Muscle of back (tissue), 13 donors: Measurements from ENCODE around the gene LRRC75A. TPM values are rescaled to one million over a fixed set of nuclear protein-coding genes. Genes with fewer than 3 reads are reported as not detected.
"Not testable (repeated sequence)": the region's sequence is repeated elsewhere in the genome, so short reads cannot be mapped to it uniquely, and the experiment has no call there.

Experiments
- DNase-seq, 3 donors: peaks; one replicate each; pipeline versions ENCODE4 v3.0.0 to v3.0.0-alpha.2; 2013
- long read RNA-seq, 9 donors: transcript quantifications; one replicate each; lab custom pipeline, GENCODE V29; 2026
- polyA plus RNA-seq, 10 donors: library from polyadenylated mRNA; unstranded; fragments of 120-200 nt; gene quantifications; one replicate each; pipeline ENCODE4 v1.2.1, GENCODE V29; 2013; ENCODE audit not compliant: insufficient read length in 10 of 10

The LRRC75A gene, protein sequence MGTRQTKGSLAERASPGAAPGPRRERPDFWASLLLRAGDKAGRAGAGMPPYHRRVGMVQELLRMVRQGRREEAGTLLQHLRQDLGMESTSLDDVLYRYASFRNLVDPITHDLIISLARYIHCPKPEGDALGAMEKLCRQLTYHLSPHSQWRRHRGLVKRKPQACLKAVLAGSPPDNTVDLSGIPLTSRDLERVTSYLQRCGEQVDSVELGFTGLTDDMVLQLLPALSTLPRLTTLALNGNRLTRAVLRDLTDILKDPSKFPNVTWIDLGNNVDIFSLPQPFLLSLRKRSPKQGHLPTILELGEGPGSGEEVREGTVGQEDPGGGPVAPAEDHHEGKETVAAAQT
- polyA plus RNA-seq, result 1 to 10 TPM; 5.8 to 9.3 (median 6.7) TPM
- long read RNA-seq, donor 1, result 0 reads
- long read RNA-seq, donor 2, partial matches to known transcripts, result 0 of 2 reads
- long read RNA-seq, donor 2, other reads (novel, unspliced or antisense), result 0 of 2 reads
- long read RNA-seq, donor 3, result 0 reads
- long read RNA-seq, donor 4, partial matches to known transcripts, result 0 of 3 reads
- long read RNA-seq, donor 4, other reads (novel, unspliced or antisense), result 0 of 3 reads
- long read RNA-seq, donor 5, partial matches to known transcripts, result 0 of 2 reads
- long read RNA-seq, donor 5, other reads (novel, unspliced or antisense), result 0 of 2 reads
- long read RNA-seq, donor 6, partial matches to known transcripts, result 0 of 3 reads
- long read RNA-seq, donor 6, other reads (novel, unspliced or antisense), result 0 of 3 reads
- long read RNA-seq, donor 7, partial matches to known transcripts, result 0 of 1 reads
- long read RNA-seq, donor 7, other reads (novel, unspliced or antisense), result 0 of 1 reads
- long read RNA-seq, donor 8, partial matches to known transcripts, result 0 of 2 reads
- long read RNA-seq, donor 8, other reads (novel, unspliced or antisense), result 0 of 2 reads
- long read RNA-seq, donor 9, partial matches to known transcripts, result 0 of 1 reads
- long read RNA-seq, donor 9, other reads (novel, unspliced or antisense), result 0 of 1 reads

DNA sequence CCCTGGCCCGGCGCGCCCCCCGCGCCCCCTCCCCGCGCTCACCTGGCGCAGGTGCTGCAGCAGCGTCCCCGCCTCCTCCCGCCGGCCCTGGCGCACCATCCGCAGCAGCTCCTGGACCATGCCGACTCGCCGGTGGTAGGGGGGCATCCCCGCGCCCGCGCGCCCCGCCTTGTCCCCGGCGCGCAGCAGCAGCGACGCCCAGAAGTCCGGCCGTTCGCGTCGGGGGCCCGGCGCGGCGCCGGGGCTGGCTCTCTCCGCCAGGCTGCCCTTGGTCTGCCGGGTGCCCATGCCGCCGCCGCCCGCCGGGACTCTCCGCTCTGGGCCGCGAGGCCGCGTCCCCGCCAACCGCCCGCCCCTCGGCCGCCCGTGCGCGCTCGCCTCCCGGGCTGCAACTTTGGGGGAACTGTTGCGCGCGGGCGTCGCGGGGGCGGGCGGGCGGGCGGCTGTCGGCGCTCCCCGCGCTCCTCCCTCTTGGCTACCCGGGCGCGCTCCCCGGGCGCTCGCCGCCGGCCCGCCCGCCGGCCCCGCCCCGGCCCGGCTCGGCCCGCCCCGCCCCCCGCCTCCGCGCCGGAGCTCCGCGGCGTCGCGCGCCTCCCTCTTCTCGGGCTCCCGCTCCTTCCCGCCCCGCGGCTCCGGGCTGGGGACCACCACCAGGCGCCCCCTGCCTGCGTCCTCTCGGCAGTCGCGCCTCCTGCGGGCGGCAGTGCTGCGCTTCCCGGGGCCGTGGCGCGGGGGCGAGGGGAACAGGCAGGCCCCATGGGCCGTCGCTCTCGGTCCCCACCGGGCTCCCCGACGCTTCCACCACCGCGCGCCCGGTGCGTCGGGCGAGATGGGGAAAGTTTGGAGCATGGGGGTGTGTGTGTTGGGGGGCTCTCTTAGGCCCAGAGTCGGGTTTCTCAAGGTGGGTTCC, at the start of gene LRRC75A:
TSS of gene LRRC75A (minus strand) at position 491 of the 910 bp plus-strand sequence. CDS start at position 288, 203 bp downstream.
- peak in 2 of 3 donors; percentile 64 to 83 for DNase-seq

DNA sequence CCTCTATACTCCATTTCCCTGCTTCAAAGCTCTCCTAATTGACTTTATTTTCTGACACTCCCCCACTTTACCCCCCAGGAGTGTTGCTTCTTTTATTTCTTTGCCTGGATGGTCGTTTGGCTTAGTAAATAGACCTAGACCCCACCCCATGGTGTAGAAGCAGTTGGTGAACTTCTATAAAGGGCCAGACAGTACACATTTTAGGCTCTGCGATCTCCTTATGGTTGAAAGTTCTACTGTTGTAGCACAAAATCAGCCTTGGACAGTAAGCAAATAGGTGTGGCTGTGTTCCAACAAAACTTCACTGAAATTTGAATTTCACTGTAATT, 45.1 kb upstream of the LRRC75A start:
- no peak for DNase-seq

DNA sequence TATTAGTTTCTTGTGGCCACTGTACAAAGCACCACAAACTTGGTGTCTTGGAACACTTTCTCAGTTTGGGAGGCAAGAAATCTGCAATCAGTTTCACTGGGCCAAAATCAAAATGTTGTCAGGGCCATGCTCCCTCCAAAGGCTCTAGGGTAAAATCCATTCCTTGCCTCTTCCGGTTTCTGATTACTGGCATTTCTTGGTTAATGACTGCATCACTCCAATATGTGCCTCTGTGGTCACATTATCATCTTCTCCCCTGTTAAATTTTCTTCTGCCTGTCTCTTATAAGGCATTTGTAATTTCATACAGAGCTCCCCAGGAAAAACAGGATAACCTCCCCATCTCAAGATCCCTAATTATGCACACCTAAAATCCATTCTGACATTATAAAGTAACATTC, 42.2 kb upstream of the LRRC75A start:
- no peak for DNase-seq

DNA sequence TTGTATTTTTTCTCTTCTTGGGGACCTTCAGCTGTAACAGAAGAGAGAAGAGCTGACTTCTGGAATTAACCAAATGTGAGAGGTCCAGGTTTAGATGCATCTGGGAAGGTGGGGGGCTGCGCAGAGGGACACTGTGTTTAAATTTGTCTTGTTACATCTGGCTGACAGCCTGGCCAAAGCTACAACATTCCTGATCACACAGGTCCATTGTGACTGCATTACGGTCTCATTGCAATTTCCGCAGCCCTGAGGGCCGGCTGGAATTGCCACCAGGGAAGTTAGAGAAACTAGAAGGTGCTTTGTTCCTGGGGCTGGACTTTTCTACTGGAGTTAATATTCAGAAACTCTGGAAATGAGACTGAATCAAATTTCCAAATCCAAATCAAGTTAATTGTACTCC, 37.9 kb upstream of the LRRC75A start:
- DNase-seq, result no peak

DNA sequence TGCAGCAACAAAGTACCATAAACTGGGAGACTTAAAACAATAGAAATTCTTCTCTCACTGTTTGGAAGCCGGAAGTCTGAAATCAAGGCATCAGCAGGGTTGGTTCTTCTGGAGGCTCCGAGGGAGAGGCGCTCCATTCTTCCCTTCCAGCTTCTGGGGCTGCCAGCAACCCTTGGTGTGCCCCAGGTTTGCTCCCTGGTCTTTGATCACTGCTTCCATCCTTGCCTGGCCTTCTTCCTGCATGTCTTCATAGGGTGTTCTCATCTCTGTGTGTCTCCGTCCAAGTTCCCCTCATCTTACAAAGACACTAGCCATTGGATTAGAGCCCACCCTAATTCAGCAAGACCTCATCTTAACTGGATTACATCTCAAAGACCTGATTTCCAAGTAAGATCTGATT, 35.3 kb upstream of the LRRC75A start:
- DNase-seq, result no peak

DNA sequence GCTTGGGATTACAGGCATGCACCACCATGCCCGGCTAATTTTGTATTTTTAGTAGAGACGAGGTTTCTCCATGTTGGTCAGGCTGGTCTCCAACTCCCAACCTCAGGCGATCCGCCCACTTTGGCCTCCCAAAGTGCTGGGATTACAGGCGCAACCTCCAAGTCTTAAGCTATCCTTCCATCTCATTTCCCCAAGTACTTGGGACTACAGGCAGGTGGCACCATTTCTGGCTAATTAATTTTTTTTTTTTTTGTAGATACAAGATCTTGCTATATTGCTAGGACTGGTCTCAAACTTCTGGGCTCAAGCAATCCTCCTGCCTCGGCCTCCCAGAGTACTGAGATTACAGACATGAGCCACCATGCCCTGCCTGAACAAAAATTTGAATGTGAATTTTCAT, 33.6 kb upstream of the LRRC75A start:
- not testable (repeated sequence) for DNase-seq

DNA sequence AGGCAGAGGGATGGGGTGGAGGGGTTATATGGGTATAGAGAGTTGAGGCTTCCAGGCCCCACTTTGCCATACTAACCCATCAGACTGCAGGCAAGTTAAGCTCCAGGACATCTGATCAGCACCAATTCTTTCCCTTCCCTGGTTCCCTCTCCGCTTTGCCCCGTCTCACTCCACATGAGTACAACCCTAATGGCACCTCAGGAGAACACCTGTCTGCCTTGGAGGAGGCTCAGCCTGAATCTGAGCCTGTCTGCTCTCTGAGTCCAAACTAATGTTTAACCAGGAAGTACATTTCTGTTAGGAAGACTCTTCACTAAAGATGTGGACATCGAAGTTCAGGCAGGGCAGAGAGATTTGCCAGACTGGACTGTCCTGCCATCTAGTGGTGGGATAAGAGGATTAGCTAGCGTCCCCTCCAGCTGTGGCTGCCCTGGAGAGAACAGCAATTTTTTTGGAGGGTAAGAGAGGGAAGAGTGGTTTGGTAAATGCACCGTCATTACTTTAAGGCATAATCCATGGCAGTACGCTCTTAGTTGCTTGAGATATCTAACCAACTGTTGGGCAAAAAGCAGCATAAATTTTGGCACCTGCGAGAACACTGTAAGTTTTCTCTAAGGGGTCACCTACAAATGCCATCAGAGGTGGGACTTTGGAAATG, 29.2 kb upstream of the LRRC75A start:
- peak; percentile 83 to 94 (median 90) for DNase-seq

DNA sequence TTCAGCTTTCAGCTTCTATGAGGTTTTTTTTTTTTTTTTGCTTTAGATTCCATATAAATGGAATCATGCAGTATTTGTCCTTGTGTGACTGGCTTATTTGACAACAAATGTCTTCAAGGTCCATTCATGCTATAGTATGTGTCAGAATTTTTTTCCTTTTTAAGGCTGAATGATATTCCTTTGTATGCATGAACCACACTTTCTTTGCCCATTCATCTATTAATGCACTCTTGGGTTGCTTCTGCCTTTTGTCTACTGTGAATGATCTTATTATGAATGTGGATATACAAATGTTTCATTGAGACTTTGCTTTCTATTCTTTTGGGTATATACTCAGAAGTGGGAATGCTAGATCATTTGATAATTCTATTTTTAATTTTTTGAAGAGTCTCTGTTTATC, 27.0 kb upstream of the LRRC75A start:
- DNase-seq, result no peak

DNA sequence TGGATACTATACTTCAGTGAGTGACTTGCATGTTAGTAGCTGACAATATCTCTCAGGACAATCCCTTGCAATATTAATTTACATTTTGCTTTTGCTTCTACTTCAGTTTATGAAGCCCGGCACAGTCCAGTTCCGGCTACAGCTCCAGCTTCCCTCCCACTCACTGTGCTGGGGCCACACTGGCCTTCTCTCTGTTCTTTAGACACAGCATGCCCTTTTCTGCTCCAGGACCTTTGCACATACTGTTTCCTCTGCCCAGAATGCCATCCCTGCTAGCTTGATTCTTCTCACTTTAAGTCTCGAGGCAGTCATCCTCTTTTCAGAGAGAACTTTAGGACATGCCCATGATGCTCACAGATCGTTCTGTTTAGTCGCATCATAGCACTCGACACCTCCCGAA, 25.5 kb upstream of the LRRC75A start:
- no peak for DNase-seq

DNA sequence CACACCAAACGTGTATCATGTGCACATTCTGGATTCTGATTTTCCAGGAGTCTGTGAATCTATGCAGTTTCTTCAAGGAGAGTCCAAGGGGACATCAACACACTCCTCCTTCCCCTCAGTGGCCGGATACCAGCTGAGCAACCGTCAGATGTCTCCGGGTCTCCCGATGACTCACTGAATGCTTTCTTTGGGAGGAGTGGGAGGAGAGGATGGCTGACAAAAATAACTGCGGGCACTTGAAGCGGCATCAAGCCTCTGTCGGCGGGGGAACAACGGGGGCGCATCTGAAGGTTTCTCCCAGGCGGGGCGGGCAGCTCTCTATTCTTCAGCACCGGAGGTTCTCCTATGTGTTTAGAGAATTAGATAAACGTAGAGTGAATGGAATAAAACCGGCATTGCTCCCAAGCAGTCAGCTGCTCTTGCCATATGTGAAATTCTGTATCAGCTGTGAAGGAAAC, 24.6 kb upstream of the LRRC75A start:
- DNase-seq, result peak; percentile 53 to 78 (median 57)

DNA sequence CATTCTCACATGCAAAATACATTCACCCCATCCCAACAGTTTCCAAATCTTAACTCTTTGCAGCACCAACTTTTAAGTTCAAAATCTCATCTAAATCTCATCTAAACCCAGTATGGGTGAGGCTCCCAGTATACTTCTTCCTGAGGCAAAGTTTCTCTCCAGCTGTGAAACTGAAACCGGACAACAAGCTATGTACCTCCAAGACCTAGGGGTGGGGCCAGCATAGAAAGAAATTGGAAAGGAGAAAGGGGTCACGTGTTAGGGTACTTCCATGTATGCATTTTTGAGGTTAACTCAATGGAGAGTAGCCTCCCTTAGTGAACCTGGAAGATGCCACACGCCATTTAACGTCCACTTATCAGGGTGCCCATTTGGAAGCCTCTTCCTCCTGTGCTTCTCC, 23.9 kb upstream of the LRRC75A start:
- no peak for DNase-seq

DNA sequence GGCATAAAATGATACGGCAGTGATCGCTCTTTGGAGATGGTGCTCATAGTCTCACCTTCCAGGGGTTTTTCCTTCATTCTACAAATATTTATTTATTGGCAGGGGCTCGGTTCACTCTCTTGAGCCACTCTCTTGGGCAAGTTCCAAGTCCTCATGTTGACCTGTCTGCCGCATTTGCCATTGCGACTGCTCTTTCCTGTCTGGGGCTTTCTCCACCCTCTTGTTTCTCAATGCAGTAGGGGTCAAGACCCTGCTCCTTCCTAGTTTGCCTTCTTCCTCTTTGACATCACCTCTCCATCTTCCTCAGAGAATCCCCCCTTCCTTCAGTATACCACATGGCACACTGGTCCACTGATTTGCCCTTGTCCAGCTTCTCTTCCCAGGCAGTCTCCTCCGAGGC, 21.9 kb upstream of the LRRC75A start:
- DNase-seq, result no peak

DNA sequence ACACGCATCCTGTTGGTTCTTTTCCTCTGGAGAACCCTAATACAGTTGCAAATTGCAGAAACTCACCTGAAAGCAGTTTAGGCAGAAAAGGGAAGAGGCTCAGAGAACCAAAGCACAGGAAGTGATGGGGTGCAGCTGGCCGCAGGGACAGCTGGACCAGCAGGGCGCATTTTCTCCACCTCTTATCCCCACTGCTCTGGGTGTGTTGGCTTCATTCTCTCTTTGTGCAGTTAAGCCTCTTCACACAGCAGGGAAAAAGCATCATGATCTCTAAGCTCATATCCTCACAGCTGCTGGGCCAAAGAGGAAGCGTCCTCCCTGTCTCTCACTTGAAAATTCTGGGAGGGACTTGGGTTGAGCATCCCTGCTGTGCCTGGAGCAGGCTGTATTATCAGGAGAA, 20.0 kb upstream of the LRRC75A start:
- DNase-seq, result peak in 2 of 3 donors; percentile 65 to 86

DNA sequence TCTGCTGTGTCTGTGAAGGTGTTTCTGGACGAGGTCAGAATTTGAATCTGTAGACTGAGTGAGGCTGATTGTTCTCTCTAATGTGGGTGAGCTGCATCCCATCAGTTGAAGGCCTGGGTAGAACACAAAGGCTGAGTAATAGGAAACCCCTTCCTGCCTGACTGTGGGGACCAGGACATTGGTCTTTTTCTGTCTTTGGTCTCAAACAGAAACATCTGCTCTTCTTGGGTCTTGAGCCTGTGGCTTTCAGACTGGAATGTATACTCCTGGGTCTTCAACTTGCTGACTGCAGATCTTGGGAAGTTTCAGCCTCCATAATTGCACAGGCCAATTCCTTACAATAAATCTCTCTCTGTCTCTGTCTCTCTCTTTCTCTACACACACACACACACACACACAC, 19.6 kb upstream of the LRRC75A start:
- no peak for DNase-seq

DNA sequence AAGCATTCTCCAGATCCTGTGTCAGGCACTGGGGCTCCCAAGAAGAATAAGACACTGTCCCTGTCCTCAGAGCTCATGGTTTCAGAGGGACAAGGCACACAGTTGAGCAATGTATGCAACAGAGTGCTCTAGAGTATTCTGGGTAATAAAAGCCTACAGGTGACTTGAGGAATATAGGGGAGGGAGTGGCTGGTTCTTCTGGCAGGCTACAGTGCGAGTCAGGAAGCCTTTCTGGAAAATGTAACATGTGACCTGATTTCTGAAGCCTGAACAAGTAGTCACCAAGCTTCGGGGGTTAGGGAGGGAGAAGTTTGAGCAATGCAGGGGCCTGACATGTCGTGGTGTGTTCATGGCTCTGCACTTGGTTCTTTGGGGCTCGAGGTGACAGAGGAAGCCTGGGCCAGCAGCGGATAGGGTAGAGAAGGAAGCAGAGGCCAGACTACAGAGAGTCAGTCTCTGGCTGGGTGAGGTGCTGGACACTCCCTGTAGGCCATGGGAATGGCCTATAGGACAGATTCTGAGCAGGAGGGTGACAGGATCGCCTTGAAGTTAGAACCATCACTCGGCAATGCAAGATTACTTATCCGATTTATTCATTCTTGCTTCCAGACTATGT, 16.0 kb upstream of the LRRC75A start:
- no peak for DNase-seq

DNA sequence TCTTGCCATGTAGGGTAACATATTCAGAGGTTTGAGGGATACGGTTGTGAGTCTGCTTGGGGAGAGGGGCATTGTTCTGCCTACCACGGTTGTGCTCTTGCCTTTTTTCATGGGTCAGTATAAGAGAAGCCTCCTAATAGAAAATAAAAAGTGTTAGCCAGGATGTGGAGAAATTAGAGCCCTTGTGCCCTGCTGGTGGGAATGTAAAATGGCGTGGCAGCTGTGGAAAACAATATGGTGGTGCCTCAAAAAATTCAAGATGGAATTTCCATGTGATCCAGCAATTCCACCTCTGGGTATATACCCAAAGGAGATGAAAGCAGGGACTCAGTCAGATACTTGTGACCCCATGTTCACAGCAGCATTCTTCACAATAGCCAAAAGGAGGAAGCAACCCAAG, 14.2 kb upstream of the LRRC75A start:
- DNase-seq, result no peak

DNA sequence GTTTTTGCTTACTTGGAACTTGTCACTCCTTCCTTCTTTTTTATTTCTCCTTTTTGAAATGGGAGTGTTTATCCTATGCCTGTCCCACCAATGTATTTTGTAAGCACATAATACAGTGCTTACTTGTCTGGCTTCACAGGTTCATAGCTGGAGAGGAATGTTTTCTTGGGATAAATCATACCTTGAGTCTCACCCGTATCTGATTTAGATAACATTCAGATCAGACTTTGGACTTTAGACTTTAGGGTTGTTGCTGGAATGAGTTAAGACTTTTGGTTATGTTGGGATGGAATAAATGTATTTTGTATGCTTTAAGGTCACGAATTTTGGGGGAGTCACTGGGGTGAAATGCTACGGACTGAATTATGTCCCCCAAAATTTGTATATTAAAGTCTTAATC, 13.0 kb upstream of the LRRC75A start:
- no peak for DNase-seq

DNA sequence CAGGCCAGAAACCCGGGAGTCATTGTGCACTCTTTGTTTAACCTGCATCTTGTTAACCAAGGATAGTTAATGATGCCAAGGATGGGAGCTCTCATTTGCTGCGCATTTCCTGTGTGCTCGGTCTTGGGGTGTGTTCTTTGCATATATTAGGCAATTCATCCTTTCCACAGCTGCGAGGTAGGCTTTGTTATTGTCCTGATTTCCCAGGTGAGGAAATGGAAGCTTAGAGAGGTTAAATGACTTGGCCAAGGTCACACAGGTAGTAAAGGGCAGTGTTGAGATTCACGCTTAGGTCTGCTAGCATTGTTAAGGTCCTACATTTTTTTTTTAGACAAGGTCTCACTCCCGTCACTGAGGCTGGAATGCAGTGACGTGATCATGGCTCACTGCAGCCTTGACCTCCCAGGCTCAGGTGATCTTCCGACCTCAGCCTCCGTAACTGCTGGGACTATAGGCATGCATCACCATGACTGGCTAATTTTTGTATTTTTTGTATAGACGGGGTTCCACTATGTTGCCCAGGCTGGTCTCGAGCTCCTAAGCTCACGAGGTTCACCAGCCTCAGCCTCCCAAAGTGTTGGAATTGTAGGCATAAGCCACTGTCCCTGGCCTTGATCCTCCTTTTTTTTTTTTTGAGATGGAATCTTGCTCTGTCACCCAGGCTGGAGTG, 5.0 kb upstream of the LRRC75A start:
- DNase-seq, result no peak

DNA sequence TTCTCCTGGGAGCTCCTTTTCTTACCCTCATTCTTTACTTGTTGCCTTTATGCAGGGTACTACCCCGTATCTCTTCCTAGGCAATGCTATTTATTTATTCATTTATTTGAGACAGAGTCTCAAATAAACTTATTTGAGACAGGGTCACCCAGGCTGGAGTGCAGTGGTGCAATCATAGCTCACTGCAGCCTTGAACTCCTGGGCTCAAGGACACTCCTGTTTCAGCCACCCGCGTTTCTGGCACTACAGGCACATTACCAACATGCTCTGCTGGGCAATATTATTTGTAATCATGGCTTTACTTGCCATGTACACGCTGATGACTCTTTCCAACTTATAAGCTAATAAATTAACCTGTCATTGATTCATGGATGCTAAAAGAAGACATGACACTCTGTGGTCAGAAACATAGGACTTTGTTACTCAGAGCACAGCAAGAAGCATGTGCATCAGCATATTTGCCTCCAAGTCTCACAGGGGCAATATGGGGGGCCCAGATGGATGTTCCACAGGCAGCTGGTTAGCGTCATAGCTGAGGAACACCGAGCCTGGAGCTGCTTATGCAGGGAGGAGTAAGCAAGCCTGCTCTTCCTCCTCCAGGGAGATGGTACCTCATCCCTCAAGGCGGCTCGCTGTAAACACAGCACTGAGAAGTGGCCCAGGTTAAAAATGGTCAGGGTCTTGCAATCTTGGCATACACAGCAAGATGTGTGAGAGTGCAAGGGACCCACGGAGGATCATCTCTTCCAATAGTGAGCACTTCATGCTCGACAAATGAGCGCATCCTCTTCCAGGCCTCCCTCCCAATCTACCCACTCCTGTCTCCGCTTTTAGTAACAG, 4.2 kb upstream of the LRRC75A start:
- DNase-seq, result no peak
